ENCODE data around the gene ZNF804B. TPM values are rescaled to one million over a fixed set of nuclear protein-coding genes. Genes with fewer than 3 reads are reported as not detected.

Gene ZNF804B
- total and polyA plus RNA-seq, 2 of the 4 experiments (the other 2 are of a cell fraction), result not detected

DNA sequence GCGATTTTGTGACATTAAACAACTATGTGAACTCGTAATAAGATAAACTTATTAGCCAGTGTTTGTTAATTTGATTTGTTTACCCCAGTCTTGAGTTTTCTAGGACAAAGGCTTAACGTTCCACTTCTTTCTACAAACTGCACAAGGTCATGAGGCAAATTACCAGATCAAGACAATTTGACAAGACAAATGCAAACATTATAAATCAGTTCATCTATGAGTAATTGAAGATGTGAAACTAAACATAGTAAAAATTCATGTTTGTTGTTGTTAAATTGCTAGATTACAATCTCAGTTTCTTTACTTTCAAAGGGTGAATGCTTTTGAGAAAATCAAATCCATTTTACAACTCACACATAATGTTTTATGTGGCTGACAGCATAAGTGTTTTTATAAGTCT lies 13.4 kb upstream of the ZNF804B start:
- H3K14ac ChIP-seq (replicated peaks; ENCODE audit: low read depth, low read length), result no peak overlapping the region
- ChIA-PET CTCF (no interaction called here), POLR2A (ENCODE audit: unreplicated experiment) (no interaction called here)
- no peak overlapping the region for H4K91ac ChIP-seq (ENCODE audit: insufficient read depth, low read depth, low read length)
- H3K4me1 ChIP-seq (ENCODE audit: control insufficient read depth, insufficient read depth, low read length), result no peaks in the 10 kb centered on the region
- no peaks in the 10 kb centered on the region for H3K79me1 ChIP-seq (ENCODE audit: low read depth in 1 of 2, low read length in 2 of 2)
- no peak overlapping the region for H3K4me3 ChIP-seq (ENCODE audit: insufficient read depth, low read depth, low read length)
- dilution Hi-C loops (cut with HindIII; ENCODE audit: low sequenced_read_pairs, unreplicated experiment) (no loop called here), intact Hi-C loops (cut with micrococcal nuclease) (no loop called here), in situ Hi-C loops (cut with MboI; ENCODE audit: low sequenced_read_pairs) (no loop called here)
- ATAC-seq (ENCODE audit: low read depth) (no peak), DNase-seq (no peak)
- H4K8ac ChIP-seq (ENCODE audit: low read depth in 2 of 2, low read length in 2 of 2), result no peak overlapping the region
- H4K5ac ChIP-seq (ENCODE audit: low read depth, low read length), result no peak overlapping the region
- no peaks in the 10 kb centered on the region for H4K20me1 ChIP-seq (ENCODE audit: insufficient read depth, low read length)
- H3K36me3 ChIP-seq (ENCODE audit: control insufficient read depth, insufficient read depth, low read length), result no peaks in the 10 kb centered on the region
- no peak overlapping the region for H2AK9ac ChIP-seq (replicated peaks; ENCODE audit: low read depth, low read length, poor library complexity)
- H3K27ac ChIP-seq (ENCODE audit: insufficient read depth, low read length), result no peak overlapping the region
- no peak overlapping the region for H2BK15ac ChIP-seq (ENCODE audit: low read depth, low read length)
- H3K23ac ChIP-seq (ENCODE audit: low read depth, low read length), result no peak overlapping the region
- no TSS peak for BruUV-seq (replicated peaks)
- WGBS, 2 experiments (ENCODE audit: extremely low coverage in 2 of 2, insufficient read length in 1 of 2), result no CpG with 5 or more reads among the region's 3 CpGs
- no peak overlapping the region for H2AK5ac ChIP-seq (ENCODE audit: low read depth, low read length)
- no peak overlapping the region for H2AFZ ChIP-seq (replicated peaks; ENCODE audit: low read length, poor library complexity)
- H2BK5ac ChIP-seq (ENCODE audit: low read depth, low read length, poor library complexity, severe bottlenecking), result no peak overlapping the region
- H3K18ac ChIP-seq (ENCODE audit: low read depth, low read length), result no peak overlapping the region
- H3K56ac ChIP-seq (ENCODE audit: extremely low read depth, insufficient read depth, low read length), result no peak overlapping the region
- H3K27me3 ChIP-seq (ENCODE audit: control insufficient read depth, insufficient read depth, low read length), result no peaks in the 10 kb centered on the region
- no peak overlapping the region for H2BK20ac ChIP-seq (ENCODE audit: low read depth, low read length)
- H2BK120ac ChIP-seq (ENCODE audit: low read depth, low read length), result no peak overlapping the region
- H3K9ac ChIP-seq (ENCODE audit: low read depth, low read length), result no peak overlapping the region
- no peak overlapping the region for H3K4ac ChIP-seq (ENCODE audit: low read depth, low read length)
- no peak for TF ChIP-seq RAD21 (IDR thresholded peaks at IDR 0.05; ENCODE audit: low read length)
- no peak for TF ChIP-seq FOS (IDR thresholded peaks at IDR 0.05; ENCODE audit: low read depth, low read length)
- no peak for TF ChIP-seq POLR2A (IDR thresholded peaks at IDR 0.05; ENCODE audit: low read depth, low read length)
- TF ChIP-seq MAFK (IDR thresholded peaks at IDR 0.05; ENCODE audit: low read depth, low read length), result no peak
- TF ChIP-seq BHLHE40 (IDR thresholded peaks at IDR 0.05; ENCODE audit: low read depth, low read length), result no peak
- TF ChIP-seq SMC3 (IDR thresholded peaks at IDR 0.05; ENCODE audit: low read depth, low read length), result no peak
- TF ChIP-seq, protein P1, sequence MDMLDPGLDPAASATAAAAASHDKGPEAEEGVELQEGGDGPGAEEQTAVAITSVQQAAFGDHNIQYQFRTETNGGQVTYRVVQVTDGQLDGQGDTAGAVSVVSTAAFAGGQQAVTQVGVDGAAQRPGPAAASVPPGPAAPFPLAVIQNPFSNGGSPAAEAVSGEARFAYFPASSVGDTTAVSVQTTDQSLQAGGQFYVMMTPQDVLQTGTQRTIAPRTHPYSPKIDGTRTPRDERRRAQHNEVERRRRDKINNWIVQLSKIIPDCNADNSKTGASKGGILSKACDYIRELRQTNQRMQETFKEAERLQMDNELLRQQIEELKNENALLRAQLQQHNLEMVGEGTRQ (IDR thresholded peaks at IDR 0.05; ENCODE audit: low read depth, low read length), result no peak
- TF ChIP-seq MAZ (IDR thresholded peaks at IDR 0.05; ENCODE audit: borderline replicate concordance, low read depth, low read length), result no peak
- no peak for TF ChIP-seq MXI1 (IDR thresholded peaks at IDR 0.05; ENCODE audit: borderline replicate concordance, low read depth, low read length)
- TF ChIP-seq, protein P2, sequence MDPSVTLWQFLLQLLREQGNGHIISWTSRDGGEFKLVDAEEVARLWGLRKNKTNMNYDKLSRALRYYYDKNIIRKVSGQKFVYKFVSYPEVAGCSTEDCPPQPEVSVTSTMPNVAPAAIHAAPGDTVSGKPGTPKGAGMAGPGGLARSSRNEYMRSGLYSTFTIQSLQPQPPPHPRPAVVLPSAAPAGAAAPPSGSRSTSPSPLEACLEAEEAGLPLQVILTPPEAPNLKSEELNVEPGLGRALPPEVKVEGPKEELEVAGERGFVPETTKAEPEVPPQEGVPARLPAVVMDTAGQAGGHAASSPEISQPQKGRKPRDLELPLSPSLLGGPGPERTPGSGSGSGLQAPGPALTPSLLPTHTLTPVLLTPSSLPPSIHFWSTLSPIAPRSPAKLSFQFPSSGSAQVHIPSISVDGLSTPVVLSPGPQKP (IDR thresholded peaks at IDR 0.05; ENCODE audit: borderline replicate concordance, low read depth, low read length), result no peak
- TF ChIP-seq CEBPB (IDR thresholded peaks at IDR 0.05; ENCODE audit: low read depth, low read length), result no peak
- TF ChIP-seq, protein P3, sequence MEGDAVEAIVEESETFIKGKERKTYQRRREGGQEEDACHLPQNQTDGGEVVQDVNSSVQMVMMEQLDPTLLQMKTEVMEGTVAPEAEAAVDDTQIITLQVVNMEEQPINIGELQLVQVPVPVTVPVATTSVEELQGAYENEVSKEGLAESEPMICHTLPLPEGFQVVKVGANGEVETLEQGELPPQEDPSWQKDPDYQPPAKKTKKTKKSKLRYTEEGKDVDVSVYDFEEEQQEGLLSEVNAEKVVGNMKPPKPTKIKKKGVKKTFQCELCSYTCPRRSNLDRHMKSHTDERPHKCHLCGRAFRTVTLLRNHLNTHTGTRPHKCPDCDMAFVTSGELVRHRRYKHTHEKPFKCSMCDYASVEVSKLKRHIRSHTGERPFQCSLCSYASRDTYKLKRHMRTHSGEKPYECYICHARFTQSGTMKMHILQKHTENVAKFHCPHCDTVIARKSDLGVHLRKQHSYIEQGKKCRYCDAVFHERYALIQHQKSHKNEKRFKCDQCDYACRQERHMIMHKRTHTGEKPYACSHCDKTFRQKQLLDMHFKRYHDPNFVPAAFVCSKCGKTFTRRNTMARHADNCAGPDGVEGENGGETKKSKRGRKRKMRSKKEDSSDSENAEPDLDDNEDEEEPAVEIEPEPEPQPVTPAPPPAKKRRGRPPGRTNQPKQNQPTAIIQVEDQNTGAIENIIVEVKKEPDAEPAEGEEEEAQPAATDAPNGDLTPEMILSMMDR (conservative IDR thresholded peaks at IDR 0.05; ENCODE audit: low read depth, low read length), result no peak
- no peak for TF ChIP-seq RCOR1 (IDR thresholded peaks at IDR 0.05; ENCODE audit: insufficient replicate concordance, low read length)
- no peak for TF ChIP-seq NFE2L2 (IDR thresholded peaks at IDR 0.05; ENCODE audit: low read depth, low read length)
- no peak for TF ChIP-seq CHD1 (IDR thresholded peaks at IDR 0.05; ENCODE audit: low read depth, low read length)
- no peaks in the 10 kb centered on the region for H3K9me1 ChIP-seq (ENCODE audit: insufficient read depth, low read length)
- peaks cover 5% of the 10 kb centered on the region for H3K9me3 ChIP-seq (ENCODE audit: control insufficient read depth, insufficient read depth, low read length)
- H3K4me2 ChIP-seq (ENCODE audit: low read depth, low read length), result no peak overlapping the region
